Kidney (tissue), 14 donors: Measurements from ENCODE around the gene LIN7B. TPM values are rescaled to one million over a fixed set of nuclear protein-coding genes. Genes with fewer than 3 reads are reported as not detected.

ENCODE experiments used
- DNase-seq, 5 donors: peaks; one replicate each; pipeline ENCODE4 v3.0.0-alpha.2; 2013 to 2020
- FAIRE-seq: peaks from 2 replicates; lab custom pipeline; 2012; peaks lifted over from hg19 to GRCh38; lab: Jason Lieb, UNC
- H3K27ac ChIP-seq, 2 donors: one replicate each; pipeline ENCODE4 v1.7.0; 2013; ENCODE audit warnings: low read depth in 2 of 2, low read length in 2 of 2, inconsistent platforms in 1 of 2
- H3K27me3 ChIP-seq: one replicate; pipeline ENCODE4 v1.7.1; 2013; ENCODE audit warnings: low read length, inconsistent platforms; ENCODE audit not compliant: control insufficient read depth, insufficient read depth
- H3K36me3 ChIP-seq, 3 donors: one replicate each; pipeline versions ENCODE4 v1.7.0 to v1.7.1; 2013; ENCODE audit warnings: low read length in 3 of 3, control low read depth in 1 of 3, inconsistent platforms in 1 of 3; ENCODE audit not compliant: insufficient read depth in 3 of 3, control insufficient read depth in 2 of 3
- H3K4me1 ChIP-seq, 3 donors: one replicate each; pipeline versions ENCODE4 v1.7.0 to v1.7.1; 2013; ENCODE audit warnings: low read length in 3 of 3, inconsistent platforms in 1 of 3, low read depth in 1 of 3; ENCODE audit not compliant: control insufficient read depth in 2 of 3, insufficient read depth in 2 of 3
- H3K4me3 ChIP-seq, 3 donors: one replicate each; pipeline versions ENCODE4 v1.7.0 to v1.8.1; 2013; ENCODE audit warnings: low read length in 3 of 3, control low read depth in 1 of 3, inconsistent platforms in 1 of 3
- H3K9ac ChIP-seq, 3 donors: one replicate each; pipeline versions ENCODE4 v1.7.0 to v1.7.1; 2013; ENCODE audit warnings: low read length in 3 of 3, control low read depth in 1 of 3, inconsistent platforms in 1 of 3
- H3K9me3 ChIP-seq, 3 donors: one replicate each; pipeline versions ENCODE4 v1.7.0 to v1.7.1; 2013; ENCODE audit warnings: low read length in 3 of 3, control low read depth in 1 of 3, inconsistent platforms in 1 of 3; ENCODE audit not compliant: control insufficient read depth in 2 of 3, insufficient read depth in 1 of 3
- CTCF ChIP-seq: IDR thresholded peaks from 3 replicates; pipeline ENCODE4 v1.5.1; 2012; ENCODE audit warnings: mild to moderate bottlenecking, moderate library complexity, borderline replicate concordance; ENCODE audit not compliant: insufficient read depth; ENCODE audit errors: extremely low read depth
- intact Hi-C: fragments of 100-400 bp; cut with DNase I; formaldehyde crosslinking; loops from one replicate; pipeline ENCODE4 v1.11.1; 2022
- polyA plus RNA-seq: library from polyadenylated mRNA; stranded (reverse); fragments of 350-450 nt; fragmentation: Illumina TruSeq; extraction: RNeasy Lipid Tissue Mini Kit (QIAGEN cat#74804); gene quantifications from one replicate; pipeline ENCODE4 v1.2.3, GENCODE V29; 2014; ENCODE audit warnings: low read depth, low replicate concordance; ENCODE audit not compliant: insufficient read depth
- total RNA-seq: library from RNA; stranded (reverse); fragmentation: NEBNext Ultra II Directional; extraction: Animal tissue kit (Norgen Biotek cat#: 25700); gene quantifications from one replicate; pipeline ENCODE4 v1.2.1, GENCODE V29; 2021
- donor health status: control.
- donor health status: control.
- donor health status: control.
- donor health status: control.
- donor health status: control.
- donor health status: DM: yes; HTN: yes; CAD: no.
- donor health status: Normal renal cell carcinoma (clear cell type).

LIN7B gene
- total and polyA plus RNA-seq, 2 donors from 2014 or later: 4.7 to 9.7 TPM

- Histone ChIP-seq H3K9ac (peak overlapping the region; percentile 38 to 85 (median 71)), H3K36me3 (no peaks in the 10 kb centered on the region), H3K27ac (peak overlapping the region; percentile 83 to 89), H3K4me1 (peaks cover 0 to 25% (median 0%) of the 10 kb centered on the region in 3 donors), H3K9me3 (no peaks in the 10 kb centered on the region), H3K27me3 (no peaks in the 10 kb centered on the region), H3K4me3 (peak overlapping the region; percentile 55 to 89 (median 88))
- intact Hi-C loops: no loop called here
- FAIRE-seq (no peak), DNase-seq (peak; percentile 99 to 100 (median 99))
- TF ChIP-seq CTCF: no peak
Measured at GRCh38 chr19:49148784-49149651, 34.8 kb downstream of the LIN7B start.

DNA sequence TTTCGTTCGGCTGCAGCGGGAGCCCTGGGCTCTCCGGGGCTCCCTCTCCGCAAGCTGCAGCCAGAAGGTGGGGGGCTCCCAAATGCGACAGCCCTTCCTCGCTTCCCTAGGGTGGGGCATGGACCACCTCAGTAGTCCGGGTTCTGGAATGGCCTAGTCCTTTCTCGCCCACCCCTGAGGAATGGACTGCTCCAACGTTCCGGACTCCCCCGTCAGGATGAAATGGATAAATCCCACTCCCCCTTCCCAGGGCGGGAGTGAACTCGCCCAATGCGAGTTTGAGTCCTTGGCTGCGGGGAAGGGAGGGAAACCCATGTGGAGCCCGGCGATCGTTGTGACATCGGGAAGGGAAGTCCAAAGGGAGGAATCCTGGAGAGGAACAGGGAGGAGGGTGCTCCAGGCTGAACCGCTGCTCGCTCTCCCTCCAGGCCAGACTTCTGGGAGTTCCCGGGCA, 35.5 kb downstream of the LIN7B start:
- Histone ChIP-seq H3K27me3 (no peaks in the 10 kb centered on the region), H3K36me3 (no peaks in the 10 kb centered on the region), H3K9me3 (no peaks in the 10 kb centered on the region), H3K27ac (peak overlapping the region; percentile 83 to 89), H3K9ac (peak overlapping the region; percentile 71 to 85 (median 81)), H3K4me3 (peak overlapping the region; percentile 55 to 89 (median 88)), H3K4me1 (peaks cover 0 to 28% (median 0%) of the 10 kb centered on the region in 3 donors)
- DNase-seq: peak; percentile 89 to 96 (median 93)
- no peak for FAIRE-seq
- TF ChIP-seq CTCF: peak; percentile 2
- intact Hi-C loops: no loop called here

DNA sequence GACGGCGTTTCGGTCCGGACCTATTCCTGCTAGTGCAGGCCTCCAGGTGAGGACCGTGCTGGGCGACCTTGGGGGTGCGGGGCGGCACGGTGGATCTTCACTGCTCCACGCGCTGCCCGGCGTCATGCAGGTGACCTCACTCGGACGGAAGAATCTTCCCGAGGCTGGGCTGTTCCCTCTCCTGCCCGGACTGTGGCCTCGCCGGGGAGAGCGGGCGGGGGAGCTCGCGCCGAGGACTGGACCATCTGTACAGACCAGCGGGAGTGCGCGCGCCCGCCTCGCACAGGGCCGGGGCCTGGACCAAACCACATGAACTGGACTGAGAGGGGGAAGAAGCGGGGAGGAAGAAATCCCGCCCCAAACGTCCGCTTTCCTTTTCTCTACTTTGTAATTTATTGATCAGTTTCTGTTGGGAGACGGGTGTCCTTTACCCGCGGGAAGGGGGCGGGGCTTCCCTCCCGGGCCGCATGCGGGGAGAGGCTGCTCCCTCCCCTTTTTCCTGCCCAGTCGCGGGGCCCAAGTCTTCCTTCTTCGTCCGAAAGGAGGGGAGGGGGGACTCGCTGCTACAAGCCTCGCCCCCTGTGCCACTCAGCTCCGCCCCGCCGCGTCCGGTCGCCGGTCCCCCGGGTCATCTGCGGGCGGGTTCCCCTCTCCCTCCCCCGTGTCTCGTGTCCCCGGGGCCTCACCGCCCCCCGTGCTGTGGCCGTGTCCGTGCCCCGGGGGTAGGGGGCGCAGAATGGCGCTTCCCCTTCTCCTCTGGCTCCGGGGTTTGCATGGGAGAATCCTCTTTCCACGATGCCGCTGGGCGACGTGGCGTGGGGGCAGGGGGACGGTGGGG, 36.2 kb downstream of the LIN7B start:
- no peak for TF ChIP-seq CTCF
- Histone ChIP-seq H3K4me3 (peak overlapping the region; percentile 55 to 89 (median 88)), H3K27ac (peak overlapping the region; percentile 83 to 89), H3K36me3 (no peaks in the 10 kb centered on the region), H3K9me3 (no peaks in the 10 kb centered on the region), H3K4me1 (peaks cover 0 to 30% (median 0%) of the 10 kb centered on the region in 3 donors), H3K9ac (peak overlapping the region; percentile 71 to 85 (median 81)), H3K27me3 (no peaks in the 10 kb centered on the region)
- FAIRE-seq: no peak
- intact Hi-C loops: no loop called here
- DNase-seq: peak; percentile 92 to 97 (median 95)
